ENCODE measurements around the gene TNRC6B.

The TNRC6B gene

GRCh38 chr22:40234658-40235057 lies 56.9 kb downstream of the TNRC6B start:
- Histone ChIP-seq H3K9ac (ENCODE audit: low read length) (no peak overlapping the region), H3K4me2 (ENCODE audit: low read length) (no peak overlapping the region), H4K20me1 (ENCODE audit: insufficient read depth, low read length) (peaks cover 69% of the 10 kb centered on the region), H3K36me3 (replicated peaks; ENCODE audit: low read depth, low read length) (peaks cover 17% of the 10 kb centered on the region), H3K9me3 (ENCODE audit: insufficient read depth, low read length) (no peaks in the 10 kb centered on the region), H3K27ac (ENCODE audit: low read length) (no peak overlapping the region), H2AFZ (ENCODE audit: low read depth, low read length) (no peak overlapping the region), H3K4me3 (ENCODE audit: low read length) (no peak overlapping the region), H3K27me3 (ENCODE audit: low read depth, low read length) (no peaks in the 10 kb centered on the region), H3K4me1 (ENCODE audit: low read length) (peaks cover 31% of the 10 kb centered on the region), H3K79me2 (ENCODE audit: low read length) (peaks cover 42% of the 10 kb centered on the region)
- no peak for TF ChIP-seq EZH2phosphoT487 (IDR thresholded peaks at IDR 0.05; ENCODE audit: low read depth)
- no peak for TF ChIP-seq CTCF (IDR thresholded peaks at IDR 0.05; ENCODE audit: low read depth, low read length)

DNA sequence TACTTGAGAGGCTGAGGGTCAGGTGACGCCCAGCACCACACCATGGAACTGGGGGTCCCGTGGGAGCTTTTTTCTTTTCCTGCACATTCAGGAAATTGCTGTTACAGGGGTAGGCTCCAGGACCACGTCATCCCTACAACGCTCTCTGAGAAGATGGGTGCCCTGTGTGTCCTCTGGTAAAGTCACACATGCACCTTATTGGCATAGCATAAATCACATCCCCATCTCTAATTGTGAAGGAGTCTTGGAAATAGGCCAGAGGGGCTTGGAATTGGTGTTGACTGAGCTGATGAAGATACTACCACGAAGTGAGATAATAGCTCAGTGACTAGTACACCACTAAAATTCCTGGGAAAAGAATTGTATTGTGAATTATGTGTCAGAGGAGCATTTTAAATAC lies 57.6 kb downstream of the TNRC6B start:
- H3K79me2 ChIP-seq (ENCODE audit: low read length): peaks cover 45% of the 10 kb centered on the region
- H3K4me1 ChIP-seq (ENCODE audit: low read length): peaks cover 31% of the 10 kb centered on the region
- H2AFZ ChIP-seq (ENCODE audit: low read depth, low read length): no peak overlapping the region
- no peaks in the 10 kb centered on the region for H3K9me3 ChIP-seq (ENCODE audit: insufficient read depth, low read length)
- no peak overlapping the region for H3K9ac ChIP-seq (ENCODE audit: low read length)
- no peak overlapping the region for H3K27ac ChIP-seq (ENCODE audit: low read length)
- H3K27me3 ChIP-seq (ENCODE audit: low read depth, low read length): no peaks in the 10 kb centered on the region
- peaks cover 67% of the 10 kb centered on the region for H4K20me1 ChIP-seq (ENCODE audit: insufficient read depth, low read length)
- H3K4me2 ChIP-seq (ENCODE audit: low read length): no peak overlapping the region
- TF ChIP-seq CTCF (IDR thresholded peaks at IDR 0.05; ENCODE audit: low read depth, low read length) (no peak), EZH2phosphoT487 (IDR thresholded peaks at IDR 0.05; ENCODE audit: low read depth) (no peak)
- H3K36me3 ChIP-seq (replicated peaks; ENCODE audit: low read depth, low read length): peaks cover 13% of the 10 kb centered on the region
- H3K4me3 ChIP-seq (ENCODE audit: low read length): no peak overlapping the region

DNA sequence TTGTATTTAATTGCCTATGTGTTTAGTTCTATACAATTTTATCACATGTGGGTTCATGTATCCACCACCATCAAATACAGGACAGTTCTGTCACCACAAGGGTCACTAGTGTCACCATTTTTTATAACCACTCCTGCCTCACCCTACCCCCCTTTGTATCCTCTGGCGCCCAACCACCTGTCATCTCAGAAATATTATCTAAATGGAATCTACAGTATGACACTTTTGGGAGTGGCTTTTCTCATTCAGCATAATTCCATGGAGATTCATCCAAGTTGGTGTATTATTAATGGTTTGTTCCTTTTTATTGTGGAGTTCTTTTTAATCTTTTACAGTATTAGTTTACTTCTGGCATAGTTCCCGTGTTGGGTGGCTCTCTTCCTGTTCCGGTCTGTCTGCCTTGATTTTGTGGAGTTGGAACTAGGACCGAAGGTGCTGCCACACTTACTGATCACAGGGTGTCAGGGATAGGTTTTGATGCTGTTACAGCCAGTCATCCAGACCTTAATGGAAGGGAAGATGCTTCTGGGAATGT lies 58.5 kb downstream of the TNRC6B start:
- no peak overlapping the region for H3K4me2 ChIP-seq (ENCODE audit: low read length)
- H2AFZ ChIP-seq (ENCODE audit: low read depth, low read length): no peak overlapping the region
- peaks cover 54% of the 10 kb centered on the region for H3K79me2 ChIP-seq (ENCODE audit: low read length)
- TF ChIP-seq CTCF (IDR thresholded peaks at IDR 0.05; ENCODE audit: low read depth, low read length): no peak
- no peak for TF ChIP-seq EZH2phosphoT487 (IDR thresholded peaks at IDR 0.05; ENCODE audit: low read depth)
- H3K27me3 ChIP-seq (ENCODE audit: low read depth, low read length): no peaks in the 10 kb centered on the region
- peaks cover 37% of the 10 kb centered on the region for H3K4me1 ChIP-seq (ENCODE audit: low read length)
- H3K4me3 ChIP-seq (ENCODE audit: low read length): no peak overlapping the region
- no peaks in the 10 kb centered on the region for H3K9me3 ChIP-seq (ENCODE audit: insufficient read depth, low read length)
- no peak overlapping the region for H3K9ac ChIP-seq (ENCODE audit: low read length)
- no peak overlapping the region for H3K27ac ChIP-seq (ENCODE audit: low read length)
- H3K36me3 ChIP-seq (replicated peaks; ENCODE audit: low read depth, low read length): peaks cover 13% of the 10 kb centered on the region
- peaks cover 76% of the 10 kb centered on the region for H4K20me1 ChIP-seq (ENCODE audit: insufficient read depth, low read length)

- Histone ChIP-seq H3K9ac (ENCODE audit: low read length) (peak overlapping the region; percentile 21; the same call in 1 of the 2 replicates), H3K79me2 (ENCODE audit: low read length) (peaks cover 51% of the 10 kb centered on the region), H3K27me3 (ENCODE audit: low read depth, low read length) (no peaks in the 10 kb centered on the region), H4K20me1 (ENCODE audit: insufficient read depth, low read length) (peaks cover 77% of the 10 kb centered on the region), H3K36me3 (replicated peaks; ENCODE audit: low read depth, low read length) (peaks cover 10% of the 10 kb centered on the region), H2AFZ (ENCODE audit: low read depth, low read length) (no peak overlapping the region), H3K27ac (ENCODE audit: low read length) (peak overlapping the region; percentile 58), H3K4me2 (ENCODE audit: low read length) (peak overlapping the region; percentile 93), H3K4me3 (ENCODE audit: low read length) (peak overlapping the region; percentile 60), H3K4me1 (ENCODE audit: low read length) (peaks cover 37% of the 10 kb centered on the region), H3K9me3 (ENCODE audit: insufficient read depth, low read length) (no peaks in the 10 kb centered on the region)
- no peak for TF ChIP-seq CTCF (IDR thresholded peaks at IDR 0.05; ENCODE audit: low read depth, low read length)
- TF ChIP-seq EZH2phosphoT487 (IDR thresholded peaks at IDR 0.05; ENCODE audit: low read depth): no peak
Observed at GRCh38 chr22:40237241-40237640, 59.5 kb downstream of the TNRC6B start.
